Stimulated activated CD4-positive, alpha-beta T cell treated with anti-CD3 and anti-CD28 coated beads, Interleukin-2, amount 100 ng/mL, for 24 hours (primary cell): Measurements from ENCODE around the gene HMOX1.
"Not testable (repeated sequence)": the region's sequence is repeated elsewhere in the genome, so short reads cannot be mapped to it uniquely, and the experiment has no call there.

Experiments
- DNase-seq, 2 donors: peaks; one replicate each; pipeline ENCODE4 v3.0.0-alpha.2; 2020

The HMOX1 gene

DNA sequence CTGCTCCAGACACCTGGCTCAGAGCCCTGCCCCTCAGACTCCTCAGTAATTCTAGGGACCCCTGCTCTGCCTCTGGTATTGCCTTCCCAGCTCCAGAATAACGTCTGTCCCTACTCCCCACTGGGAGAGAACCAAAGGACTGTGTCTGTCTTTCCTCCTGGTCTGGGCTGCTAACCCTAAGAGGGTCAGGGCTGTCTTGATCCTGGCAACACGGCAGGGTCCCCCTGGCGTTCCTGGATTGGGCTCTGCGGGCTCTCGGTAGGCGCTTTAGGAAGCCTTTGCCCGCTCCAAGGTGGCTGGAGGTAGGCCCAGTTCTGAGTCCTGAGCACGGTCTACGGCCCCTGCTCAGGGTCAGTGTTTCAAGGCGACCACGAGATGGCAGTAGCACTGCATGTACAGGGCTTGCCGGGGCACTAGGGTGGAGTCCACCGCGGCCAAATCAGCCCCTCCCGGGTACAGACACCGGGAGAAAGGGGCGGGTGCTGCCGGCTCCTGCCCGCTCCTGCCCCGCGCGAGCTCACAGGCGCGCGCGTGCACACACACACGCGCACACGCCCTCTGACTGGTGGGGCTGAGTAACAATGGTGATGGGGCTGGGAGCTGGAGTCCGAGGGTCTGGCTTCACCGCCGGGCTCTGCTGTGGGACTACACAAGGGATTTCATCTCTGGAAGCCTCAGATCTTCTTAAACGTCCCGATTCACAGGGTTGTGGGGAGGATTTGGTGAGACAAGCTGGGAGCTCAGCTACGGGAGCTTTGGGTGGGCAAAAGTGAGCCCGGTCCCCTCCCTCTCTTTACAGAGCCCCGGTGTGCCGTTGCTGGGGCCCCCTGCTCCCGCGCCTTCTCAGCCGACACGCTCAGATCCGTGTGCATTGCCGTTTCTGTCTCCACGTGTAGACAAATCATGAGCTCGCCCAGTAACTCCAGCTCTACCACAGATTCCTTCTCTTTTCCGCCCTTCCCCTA, 30.1 kb upstream of the HMOX1 start:
- peak; percentile 88 to 90 for DNase-seq

- peak; percentile 53 to 72 for DNase-seq
These were observed 28.4 kb upstream of the HMOX1 start for GRCh38 chr22:35352214-35353111.

- no peak for DNase-seq
These were observed 27.6 kb upstream of the HMOX1 start for GRCh38 chr22:35353318-35353717.

GRCh38 chr22:35354068-35354467, 26.8 kb upstream of the HMOX1 start:
- no peak for DNase-seq

DNA sequence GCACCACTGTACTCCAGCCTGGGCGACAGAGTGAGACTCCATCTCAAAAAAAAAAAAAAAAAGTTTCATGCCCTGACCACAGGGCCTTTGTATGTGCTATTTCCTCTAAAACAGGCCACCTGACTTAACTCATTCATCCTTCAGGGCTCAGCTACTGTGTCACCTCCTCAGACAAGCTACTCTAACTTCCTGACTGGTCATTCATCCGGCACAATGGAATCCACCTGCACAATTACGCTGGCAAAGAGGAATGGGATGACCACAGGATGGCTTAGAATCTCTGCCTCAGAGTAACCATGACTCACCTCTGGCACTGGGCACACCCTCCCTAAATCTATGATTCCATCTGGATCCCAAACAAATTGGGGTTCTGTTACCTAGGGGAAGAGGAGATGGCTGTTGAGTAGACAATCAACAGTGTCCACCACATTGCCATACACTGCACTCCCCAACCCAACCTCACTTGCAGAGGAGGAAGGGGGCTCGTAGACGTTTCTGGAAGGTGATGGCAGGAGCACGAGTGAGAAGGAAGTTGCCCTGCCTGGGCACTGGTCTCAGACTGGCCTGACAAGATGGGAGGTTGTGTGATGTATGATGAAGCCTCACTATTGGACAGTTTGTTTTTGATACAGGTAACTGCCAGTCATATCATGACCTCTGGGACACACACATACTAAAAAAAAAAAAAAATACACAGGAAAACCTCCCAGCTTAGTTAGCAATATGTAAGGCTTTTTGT, 22.8 kb upstream of the HMOX1 start:
- DNase-seq: no peak

DNA sequence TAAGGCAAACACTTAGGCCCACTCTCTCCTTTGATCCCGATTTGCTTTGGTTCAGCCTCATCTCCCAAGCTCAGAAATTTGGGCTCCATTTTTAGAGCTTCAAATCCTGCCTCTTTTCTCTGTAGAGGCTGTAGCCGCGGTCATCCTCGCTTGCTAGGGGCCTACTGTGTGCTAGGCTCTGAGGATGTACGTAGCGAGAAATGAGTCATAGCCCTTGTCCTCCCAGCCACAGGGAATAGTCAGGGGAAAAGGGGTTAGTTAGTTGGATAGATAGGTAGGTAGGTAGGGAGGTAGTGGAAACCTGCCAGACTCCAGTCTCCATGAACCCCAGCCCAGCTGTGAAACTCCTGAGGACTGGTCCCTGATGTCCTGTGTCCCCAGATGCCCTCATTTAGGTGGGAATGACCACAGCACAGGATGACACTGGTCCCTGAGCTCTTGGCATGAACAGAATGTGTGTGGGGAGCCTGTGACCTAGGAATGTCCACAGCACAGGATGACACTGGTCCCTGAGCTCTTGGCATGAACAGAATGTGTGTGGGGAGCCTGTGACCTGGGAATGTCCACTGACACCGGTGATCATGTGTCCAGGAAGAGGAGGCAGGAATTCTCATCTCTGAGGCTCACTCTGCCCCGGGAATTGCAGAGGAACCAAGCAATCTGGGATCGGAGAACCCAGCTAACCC, 21.4 kb upstream of the HMOX1 start:
- no peak for DNase-seq

DNA sequence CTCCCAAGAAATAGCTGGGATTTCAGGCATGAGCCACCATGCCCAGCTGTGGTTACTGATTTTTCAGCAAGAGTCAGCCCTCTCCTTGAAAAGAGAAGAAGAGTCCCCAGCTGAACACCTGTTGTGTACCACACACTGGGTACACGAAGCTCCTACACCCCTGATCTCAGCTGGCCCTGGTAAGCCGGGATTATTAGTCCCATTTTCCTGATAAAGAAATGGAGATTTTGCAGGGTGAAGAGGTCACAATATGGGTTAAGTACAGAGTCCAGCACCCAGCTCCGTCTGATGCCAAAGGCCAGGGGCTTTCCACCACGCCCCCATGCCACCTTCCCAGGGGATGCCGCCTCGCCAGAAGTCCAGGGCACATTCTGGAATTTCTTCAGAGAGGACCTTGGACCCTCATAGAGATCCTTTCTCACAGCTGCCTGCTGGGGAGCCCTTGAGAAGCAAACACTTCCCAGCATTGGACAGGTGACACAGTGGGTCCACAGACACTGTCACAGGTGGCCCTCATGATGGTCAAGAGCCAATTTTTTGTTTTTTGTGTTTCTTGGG, 19.8 kb upstream of the HMOX1 start:
- DNase-seq: no peak

- DNase-seq: no peak
These were observed 17.3 kb upstream of the HMOX1 start for GRCh38 chr22:35363566-35364086.

GRCh38 chr22:35364230-35364629, 16.7 kb upstream of the HMOX1 start:
- not testable (repeated sequence) for DNase-seq

GRCh38 chr22:35367331-35367886, 13.5 kb upstream of the HMOX1 start:
- DNase-seq: no peak

- no peak for DNase-seq
These were observed 12.5 kb upstream of the HMOX1 start for GRCh38 chr22:35368386-35368785.

GRCh38 chr22:35369996-35370395, 10.9 kb upstream of the HMOX1 start:
- no peak for DNase-seq

GRCh38 chr22:35373781-35374180, 7.1 kb upstream of the HMOX1 start:
- no peak for DNase-seq

- no peak for DNase-seq
These were observed 5.9 kb upstream of the HMOX1 start for GRCh38 chr22:35375031-35375430.

DNA sequence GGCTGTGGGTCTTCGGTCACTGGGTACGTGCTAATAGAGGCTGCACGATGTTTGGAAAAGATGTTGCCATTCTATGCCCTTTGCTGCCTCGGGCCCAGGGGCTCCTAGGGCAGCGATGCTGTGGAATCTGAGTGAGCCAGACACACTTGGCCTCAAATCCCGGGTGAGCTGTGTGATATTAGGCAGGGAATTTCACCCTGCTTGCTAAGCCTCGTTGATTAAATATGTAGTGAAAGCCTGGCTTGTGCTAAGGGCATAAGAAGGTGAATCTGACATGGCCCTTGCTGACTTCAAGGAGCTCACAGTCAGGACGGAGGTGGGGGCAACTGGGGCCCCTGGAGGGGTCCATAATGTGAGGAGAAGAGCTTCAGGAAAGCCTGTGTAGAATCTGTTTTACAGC, 5.4 kb upstream of the HMOX1 start:
- no peak for DNase-seq

- peak; percentile 32 to 38 for DNase-seq
These were observed 4.0 kb upstream of the HMOX1 start for GRCh38 chr22:35376728-35377472.

DNA sequence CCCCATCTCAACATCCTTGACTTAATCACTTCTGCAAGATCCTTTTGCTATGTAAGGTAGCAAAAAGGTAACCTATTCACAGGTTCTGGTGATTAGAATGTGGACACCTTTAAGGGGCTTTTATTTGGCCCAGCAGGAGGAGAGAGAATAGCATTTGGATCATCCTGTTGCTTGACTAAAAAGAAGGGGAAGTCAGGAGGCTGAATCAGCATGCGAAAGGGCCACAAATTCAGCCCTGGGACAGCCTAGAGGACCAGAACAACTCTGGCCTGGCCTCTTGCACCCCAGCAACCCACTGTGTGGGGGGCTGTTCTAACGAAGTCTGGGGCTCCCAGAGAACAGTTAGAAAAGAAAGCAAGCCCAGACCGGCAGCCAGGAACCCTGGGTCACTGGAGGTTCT, 3.2 kb upstream of the HMOX1 start:
- DNase-seq: no peak

DNA sequence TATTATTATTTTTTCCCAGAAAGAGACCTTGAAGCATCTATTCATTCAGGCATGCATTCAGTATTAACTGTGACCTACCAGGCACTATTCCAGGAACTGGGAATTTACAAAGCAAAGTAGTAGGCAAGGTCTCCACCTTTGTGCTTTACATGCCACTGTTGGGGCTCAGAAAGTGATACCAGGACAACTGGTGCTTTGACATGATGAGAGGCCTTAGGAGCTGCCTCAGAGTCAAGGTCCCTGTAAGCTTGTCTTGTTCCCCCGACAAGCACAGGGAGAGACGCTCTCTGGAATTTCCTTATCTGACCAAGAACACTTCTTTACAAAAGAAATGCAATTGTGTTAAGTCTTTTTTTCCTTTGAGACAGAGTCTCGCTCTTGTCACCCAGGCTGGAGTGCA, 2.3 kb upstream of the HMOX1 start:
- DNase-seq: no peak

- no peak for DNase-seq
These were observed 1.5 kb upstream of the HMOX1 start for GRCh38 chr22:35379146-35379993.

- DNase-seq: no peak
These were observed 883 bp upstream of the HMOX1 start for GRCh38 chr22:35380013-35380412.
